ENCODE data around the gene RADIL.
"Not testable (repeated sequence)": the region's sequence is repeated elsewhere in the genome, so short reads cannot be mapped to it uniquely, and the experiment has no call there.

The RADIL gene

GRCh38 chr7:4883372-4884144 is at the start of gene RADIL:
TSS of gene RADIL (minus strand) at chr7:4883716. CDS start at chr7:4878139, 5,577 bp downstream.
- DNase-seq (ENCODE audit: low spot score) = no peak

GRCh38 chr7:4931943-4932342 is 48.4 kb upstream of the RADIL start:
- DNase-seq (ENCODE audit: low spot score) = no peak

GRCh38 chr7:4929005-4929404 is 45.5 kb upstream of the RADIL start:
- no peak for DNase-seq (ENCODE audit: low spot score)

GRCh38 chr7:4928445-4928844 is 44.9 kb upstream of the RADIL start:
- DNase-seq (ENCODE audit: low spot score) = no peak

GRCh38 chr7:4919969-4920766 is 36.7 kb upstream of the RADIL start:
- no peak for DNase-seq (ENCODE audit: low spot score)

- DNase-seq (ENCODE audit: low spot score) = no peak
Measured at GRCh38 chr7:4916113-4916512, 32.6 kb upstream of the RADIL start.

- DNase-seq (ENCODE audit: low spot score) = no peak
Measured at GRCh38 chr7:4911111-4911828, 27.8 kb upstream of the RADIL start.

- DNase-seq (ENCODE audit: low spot score) = no peak
Measured at GRCh38 chr7:4906682-4907081, 23.2 kb upstream of the RADIL start.

GRCh38 chr7:4905171-4905570 is 21.7 kb upstream of the RADIL start:
- no peak for DNase-seq (ENCODE audit: low spot score)

- no peak for DNase-seq (ENCODE audit: low spot score)
Measured at GRCh38 chr7:4904346-4904745, 20.8 kb upstream of the RADIL start.

- DNase-seq (ENCODE audit: low spot score) = no peak
Measured at GRCh38 chr7:4895766-4896165, 12.2 kb upstream of the RADIL start.

- DNase-seq (ENCODE audit: low spot score) = no peak
Measured at GRCh38 chr7:4894482-4894881, 11.0 kb upstream of the RADIL start.

GRCh38 chr7:4893929-4894475 is 10.5 kb upstream of the RADIL start:
- DNase-seq (ENCODE audit: low spot score) = no peak

- DNase-seq (ENCODE audit: low spot score) = not testable (repeated sequence)
Measured at GRCh38 chr7:4893188-4893587, 9.7 kb upstream of the RADIL start.

GRCh38 chr7:4891522-4891921 is 8.0 kb upstream of the RADIL start:
- not testable (repeated sequence) for DNase-seq (ENCODE audit: low spot score)

GRCh38 chr7:4889682-4890081 is 6.2 kb upstream of the RADIL start:
- DNase-seq (ENCODE audit: low spot score) = no peak

GRCh38 chr7:4888161-4888560 is 4.6 kb upstream of the RADIL start:
- no peak for DNase-seq (ENCODE audit: low spot score)

- DNase-seq (ENCODE audit: low spot score) = no peak
Measured at GRCh38 chr7:4886671-4887070, 3.2 kb upstream of the RADIL start.

GRCh38 chr7:4885317-4885807 is 1.8 kb upstream of the RADIL start:
- DNase-seq (ENCODE audit: low spot score) = no peak

GRCh38 chr7:4884164-4884563 is 648 bp upstream of the RADIL start:
- DNase-seq (ENCODE audit: low spot score) = no peak

GRCh38 chr7:4883033-4883371 is 514 bp downstream of the RADIL start:
- no peak for DNase-seq (ENCODE audit: low spot score)

All from HuH-7.5 (cell line).